ENCODE measurements around the gene CLDN14. TPM values are rescaled to one million over a fixed set of nuclear protein-coding genes. Genes with fewer than 3 reads are reported as not detected.
A peak's percentile ranks its signal among the peaks of the same experiment; 100 is the strongest.

The CLDN14 gene, protein sequence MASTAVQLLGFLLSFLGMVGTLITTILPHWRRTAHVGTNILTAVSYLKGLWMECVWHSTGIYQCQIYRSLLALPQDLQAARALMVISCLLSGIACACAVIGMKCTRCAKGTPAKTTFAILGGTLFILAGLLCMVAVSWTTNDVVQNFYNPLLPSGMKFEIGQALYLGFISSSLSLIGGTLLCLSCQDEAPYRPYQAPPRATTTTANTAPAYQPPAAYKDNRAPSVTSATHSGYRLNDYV
- total RNA-seq = not detected
- polyA plus RNA-seq = under 1 TPM in 1 of 2 donors, not detected in 1; 0.06 TPM
- long read RNA-seq, donor 1 = 0 reads
- long read RNA-seq, donor 2 = 0 reads
- long read RNA-seq, donor 3 = 0 reads

DNA sequence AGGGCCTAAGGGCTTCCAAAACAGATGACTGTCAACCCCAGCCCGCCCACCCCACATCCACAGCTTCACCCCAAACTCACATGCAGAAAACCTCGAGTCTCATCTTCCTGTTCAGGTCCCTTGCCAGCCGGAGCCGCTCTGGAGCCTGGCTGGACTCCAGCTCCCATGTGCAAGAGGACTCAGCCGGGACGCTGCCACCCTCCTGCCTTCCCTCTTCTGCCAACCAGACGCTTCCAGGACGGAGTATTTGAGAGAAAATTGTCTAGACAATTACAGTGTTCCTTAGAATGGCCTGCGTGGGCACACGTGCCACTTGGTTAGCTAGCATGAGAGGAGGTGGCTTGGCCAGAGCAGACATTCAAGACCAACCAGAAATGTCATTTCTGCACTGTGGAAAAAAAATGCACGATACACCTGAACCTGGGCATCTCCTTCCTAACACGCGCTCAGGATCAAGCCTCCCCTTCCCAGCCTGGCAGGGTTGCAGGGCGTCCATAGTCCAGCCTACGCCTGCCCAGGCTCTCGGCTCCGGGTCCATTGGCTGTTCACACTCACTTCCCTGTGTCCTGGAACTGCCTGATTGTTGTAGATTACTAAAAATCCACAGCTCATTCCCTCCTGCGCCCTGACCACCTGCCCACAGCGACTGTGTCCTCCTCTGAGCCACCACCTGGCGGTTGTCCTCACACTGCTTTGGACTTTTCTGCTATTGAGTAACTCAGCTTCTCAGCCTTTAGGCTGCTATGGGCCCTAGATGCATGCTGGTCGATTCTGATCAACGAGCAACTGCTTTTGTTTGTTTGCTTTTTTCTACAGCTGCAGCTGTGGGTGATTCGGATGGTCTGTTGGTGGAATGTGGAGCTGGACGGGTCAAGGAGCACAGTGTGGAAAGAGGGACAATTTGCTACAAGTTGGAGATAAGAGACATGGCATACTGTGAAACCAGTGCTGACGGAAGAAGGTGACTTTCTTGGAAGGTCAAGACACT, at the start of gene CLDN14:
CLDN14 (minus strand) TSS at position 708 of the 988 bp plus-strand sequence. CDS start 18,427 bp downstream, outside the sequence.
- TF ChIP-seq, protein P1, sequence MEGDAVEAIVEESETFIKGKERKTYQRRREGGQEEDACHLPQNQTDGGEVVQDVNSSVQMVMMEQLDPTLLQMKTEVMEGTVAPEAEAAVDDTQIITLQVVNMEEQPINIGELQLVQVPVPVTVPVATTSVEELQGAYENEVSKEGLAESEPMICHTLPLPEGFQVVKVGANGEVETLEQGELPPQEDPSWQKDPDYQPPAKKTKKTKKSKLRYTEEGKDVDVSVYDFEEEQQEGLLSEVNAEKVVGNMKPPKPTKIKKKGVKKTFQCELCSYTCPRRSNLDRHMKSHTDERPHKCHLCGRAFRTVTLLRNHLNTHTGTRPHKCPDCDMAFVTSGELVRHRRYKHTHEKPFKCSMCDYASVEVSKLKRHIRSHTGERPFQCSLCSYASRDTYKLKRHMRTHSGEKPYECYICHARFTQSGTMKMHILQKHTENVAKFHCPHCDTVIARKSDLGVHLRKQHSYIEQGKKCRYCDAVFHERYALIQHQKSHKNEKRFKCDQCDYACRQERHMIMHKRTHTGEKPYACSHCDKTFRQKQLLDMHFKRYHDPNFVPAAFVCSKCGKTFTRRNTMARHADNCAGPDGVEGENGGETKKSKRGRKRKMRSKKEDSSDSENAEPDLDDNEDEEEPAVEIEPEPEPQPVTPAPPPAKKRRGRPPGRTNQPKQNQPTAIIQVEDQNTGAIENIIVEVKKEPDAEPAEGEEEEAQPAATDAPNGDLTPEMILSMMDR (IDR thresholded peaks at IDR 0.05) = no peak
- intact Hi-C loops (cut with DNase I) = no loop called here
- ATAC-seq (peak in 1 of 8 donors; percentile 41), DNase-seq (peak in 1 of 2 donors; percentile 40)
- Histone ChIP-seq H3K27ac (no peak within 1 kb of the TSS), H3K27me3 (no peaks in the 10 kb centered on the region), H3K4me3 (no peak within 1 kb of the TSS), H3K9me3 (no peaks in the 10 kb centered on the region), H3K36me3 (no peaks in the 10 kb centered on the region), H3K4me1 (peaks cover 0 to 8% (median 0%) of the 10 kb centered on the region in 9 donors)
- 74 to 79% methylated on average over 25 of the region's 25 CpGs for WGBS, 2 donors

DNA sequence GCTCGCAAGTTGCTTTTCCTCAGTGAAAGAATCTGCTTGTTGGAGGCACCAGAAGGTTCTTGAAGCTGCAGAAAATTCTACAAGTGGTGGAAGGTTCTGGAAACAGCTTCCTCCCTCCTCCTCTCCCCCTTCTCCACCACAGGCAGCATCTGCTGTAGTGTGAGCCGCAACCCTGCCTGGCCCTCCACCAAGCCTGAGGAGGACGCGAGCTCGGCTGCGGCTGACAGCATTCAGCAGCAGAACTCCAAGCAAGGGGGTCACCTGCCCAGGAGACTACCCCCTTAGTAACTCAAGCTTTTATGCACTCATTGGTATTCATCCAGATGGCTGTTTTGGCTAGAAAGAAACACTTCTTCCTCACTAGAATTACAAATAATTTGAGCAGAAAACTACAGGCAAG, 48.8 kb upstream of the CLDN14 start:
- Histone ChIP-seq H3K27ac (no peak overlapping the region), H3K9me3 (no peaks in the 10 kb centered on the region), H3K27me3 (peaks cover 0 to 62% (median 38%) of the 10 kb centered on the region in 7 donors), H3K4me1 (no peaks in the 10 kb centered on the region), H3K4me3 (no peak overlapping the region), H3K36me3 (no peaks in the 10 kb centered on the region)
- DNase-seq (no peak), ATAC-seq (no peak)
- intact Hi-C loops (cut with DNase I) = no loop called here
- WGBS, 2 donors = 83 to 84% methylated on average over 6 of the region's 6 CpGs
- TF ChIP-seq, protein P1 (IDR thresholded peaks at IDR 0.05) = no peak

DNA sequence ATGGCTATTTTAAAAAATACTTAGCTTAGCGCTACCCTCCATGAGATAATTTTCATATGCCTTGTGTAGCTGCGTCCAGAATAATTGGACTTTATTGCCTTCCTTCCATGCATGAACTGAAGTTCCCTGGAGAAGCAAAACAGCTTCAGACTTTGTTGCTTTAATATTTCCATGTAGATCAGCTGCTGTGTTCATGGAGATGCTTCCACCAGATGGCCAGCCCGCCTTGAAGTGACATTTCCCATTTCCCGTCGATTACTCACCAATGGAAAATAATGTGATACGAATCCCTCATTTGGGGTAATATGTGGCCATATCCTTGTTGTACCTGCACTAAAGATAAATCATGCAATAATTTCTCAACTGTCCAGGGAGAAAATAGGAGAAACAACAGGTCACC, 47.4 kb upstream of the CLDN14 start:
- Histone ChIP-seq H3K36me3 (no peaks in the 10 kb centered on the region), H3K27ac (no peak overlapping the region), H3K4me1 (no peaks in the 10 kb centered on the region), H3K4me3 (no peak overlapping the region), H3K27me3 (peaks cover 0 to 52% (median 33%) of the 10 kb centered on the region in 7 donors), H3K9me3 (no peaks in the 10 kb centered on the region)
- TF ChIP-seq, protein P1 (IDR thresholded peaks at IDR 0.05) = no peak
- ATAC-seq (no peak), DNase-seq (no peak)
- intact Hi-C loops (cut with DNase I) = no loop called here
- WGBS, 2 donors = 78 to 87% methylated on average over 6 of the region's 6 CpGs

DNA sequence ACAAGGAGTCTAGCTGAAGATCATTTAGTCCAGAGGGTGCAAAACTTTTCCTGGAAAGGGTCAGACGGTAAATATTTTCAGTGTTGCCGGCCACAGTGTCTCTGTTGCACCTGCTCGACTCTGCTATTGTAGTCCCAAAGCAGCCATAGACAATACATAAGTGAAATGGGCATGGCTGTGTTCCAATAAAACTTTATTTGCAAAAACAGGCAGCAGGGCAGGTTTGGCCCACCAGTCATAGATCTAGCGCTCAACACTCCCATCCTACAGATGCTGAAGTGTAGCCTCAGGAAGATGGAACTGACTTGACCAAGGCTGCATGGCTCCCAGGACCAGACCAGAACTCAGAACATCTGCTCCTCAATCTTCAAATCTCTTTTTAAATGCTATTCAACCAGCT, 46.2 kb upstream of the CLDN14 start:
- DNase-seq (no peak), ATAC-seq (no peak)
- TF ChIP-seq, protein P1 (IDR thresholded peaks at IDR 0.05) = no peak
- 90 to 95% methylated on average over 4 of the region's 4 CpGs for WGBS, 2 donors
- Histone ChIP-seq H3K4me1 (no peaks in the 10 kb centered on the region), H3K27ac (no peak overlapping the region), H3K27me3 (peaks cover 0 to 42% (median 33%) of the 10 kb centered on the region in 7 donors), H3K4me3 (no peak overlapping the region), H3K36me3 (no peaks in the 10 kb centered on the region), H3K9me3 (no peaks in the 10 kb centered on the region)
- intact Hi-C loops (cut with DNase I) = no loop called here
